ENCODE results near the gene C1orf35. TPM values are rescaled to one million over a fixed set of nuclear protein-coding genes. Genes with fewer than 3 reads are reported as not detected.

The C1orf35 gene
- total RNA-seq, 1 experiment from 2014 or later: 38.9 TPM

Other genes starting within 250 kb of the C1orf35 start
- 3.2 and 4.0 TPM in 2 replicates for gene WNT9A, start 155.4 kb downstream of the C1orf35 start, total RNA-seq (2014; rRNA removed; shearing (Covaris generic))
- 0.31 and 0.33 TPM in 2 replicates for gene WNT3A, start 96.3 kb downstream of the C1orf35 start, total RNA-seq (2014; rRNA removed; shearing (Covaris generic))
- 292 and 326 TPM in 2 replicates for gene ARF1, start 20.6 kb downstream of the C1orf35 start, total RNA-seq (2014; rRNA removed; shearing (Covaris generic))
- gene MRPL55, start 6.0 kb upstream of the C1orf35 start, total RNA-seq (2014; rRNA removed; shearing (Covaris generic)): 109 and 172 TPM in 2 replicates
- 216 and 224 TPM in 2 replicates for gene GUK1, start 37.0 kb upstream of the C1orf35 start, total RNA-seq (2014; rRNA removed; shearing (Covaris generic))
- gene GJC2, start 46.6 kb upstream of the C1orf35 start, total RNA-seq (2014; rRNA removed; shearing (Covaris generic)): 1.7 TPM in 2 replicates
- gene IBA57, start 62.5 kb upstream of the C1orf35 start, total RNA-seq (2014; rRNA removed; shearing (Covaris generic)): 21.2 and 23.3 TPM in 2 replicates
- 18.9 and 25.2 TPM in 2 replicates for gene OBSCN, start 104.7 kb upstream of the C1orf35 start, total RNA-seq (2014; rRNA removed; shearing (Covaris generic))

All from H7 (cell line).